Keratinocyte (primary cell): ENCODE results near the gene DUSP10.

Source experiments
- EZH2 ChIP-seq: IDR thresholded peaks from one replicate; pipeline ENCODE4 v1.6.1; 2012; ENCODE audit warnings: inconsistent platforms, mild to moderate bottlenecking, low read length, moderate library complexity
- TF ChIP-seq, protein P1 (sequence below), 3 experiments: IDR thresholded peaks in 1 of 3; conservative IDR thresholded peaks in 1 of 3; optimal IDR thresholded peaks in 1 of 3; 2 replicates in 2 of 3; 3 replicates in 1 of 3; pipeline versions ENCODE3 to v1.5.1; 2011; ENCODE audit warnings: low read length in 3 of 3, mild to moderate bottlenecking in 3 of 3, moderate library complexity in 2 of 3, control low read depth in 1 of 3, inconsistent platforms in 1 of 3; ENCODE audit not compliant: insufficient read depth in 2 of 3; ENCODE audit errors: extremely low read depth in 1 of 3

DNA sequence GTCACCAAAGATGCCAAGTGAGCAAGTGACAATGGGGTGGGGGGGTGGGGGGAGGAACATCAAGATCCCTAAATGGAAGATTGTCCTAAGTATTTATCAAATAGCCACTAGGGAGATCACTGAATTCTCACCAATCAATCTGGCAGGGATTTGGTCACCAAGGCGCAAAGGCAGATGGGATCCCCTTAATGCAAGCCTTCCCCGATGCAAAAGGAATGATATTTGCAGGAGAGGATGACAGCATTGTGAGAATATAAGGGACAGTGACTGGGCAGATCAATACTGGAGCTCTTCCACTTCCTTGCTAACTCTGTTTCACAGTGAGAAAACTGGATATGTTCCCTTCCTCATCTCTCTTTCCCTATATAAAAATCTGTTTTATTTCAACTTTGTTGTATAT lies 40.9 kb downstream of the DUSP10 start:
- no peak for TF ChIP-seq EZH2
- TF ChIP-seq, protein P1, sequence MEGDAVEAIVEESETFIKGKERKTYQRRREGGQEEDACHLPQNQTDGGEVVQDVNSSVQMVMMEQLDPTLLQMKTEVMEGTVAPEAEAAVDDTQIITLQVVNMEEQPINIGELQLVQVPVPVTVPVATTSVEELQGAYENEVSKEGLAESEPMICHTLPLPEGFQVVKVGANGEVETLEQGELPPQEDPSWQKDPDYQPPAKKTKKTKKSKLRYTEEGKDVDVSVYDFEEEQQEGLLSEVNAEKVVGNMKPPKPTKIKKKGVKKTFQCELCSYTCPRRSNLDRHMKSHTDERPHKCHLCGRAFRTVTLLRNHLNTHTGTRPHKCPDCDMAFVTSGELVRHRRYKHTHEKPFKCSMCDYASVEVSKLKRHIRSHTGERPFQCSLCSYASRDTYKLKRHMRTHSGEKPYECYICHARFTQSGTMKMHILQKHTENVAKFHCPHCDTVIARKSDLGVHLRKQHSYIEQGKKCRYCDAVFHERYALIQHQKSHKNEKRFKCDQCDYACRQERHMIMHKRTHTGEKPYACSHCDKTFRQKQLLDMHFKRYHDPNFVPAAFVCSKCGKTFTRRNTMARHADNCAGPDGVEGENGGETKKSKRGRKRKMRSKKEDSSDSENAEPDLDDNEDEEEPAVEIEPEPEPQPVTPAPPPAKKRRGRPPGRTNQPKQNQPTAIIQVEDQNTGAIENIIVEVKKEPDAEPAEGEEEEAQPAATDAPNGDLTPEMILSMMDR (optimal IDR thresholded peaks at IDR 0.05 in 1 of 3, IDR thresholded peaks at IDR 0.05 in 1 of 3, conservative IDR thresholded peaks at IDR 0.05 in 1 of 3; ENCODE audit: extremely low read depth in 1 of 3, insufficient read depth in 2 of 3, low read length in 3 of 3) = no peak
